ENCODE measurements around the gene CACNA2D3.

The CACNA2D3 gene

GRCh38 chr3:54865316-54865715, 743.0 kb downstream of the CACNA2D3 start:
- DNase-seq (ENCODE audit: insufficient read length, low spot score) (no peak), FAIRE-seq (no peak)
- TF ChIP-seq CTCF (IDR thresholded peaks at IDR 0.05; ENCODE audit: insufficient read depth, missing control alignments) = no peak

GRCh38 chr3:54866251-54866650, 743.9 kb downstream of the CACNA2D3 start:
- DNase-seq (ENCODE audit: insufficient read length, low spot score) (no peak), FAIRE-seq (no peak)
- TF ChIP-seq CTCF (IDR thresholded peaks at IDR 0.05; ENCODE audit: insufficient read depth, missing control alignments) = no peak

- peak; percentile 84 for FAIRE-seq
Observed at GRCh38 chr3:54870423-54870822, 748.1 kb downstream of the CACNA2D3 start.

GRCh38 chr3:54871867-54872266, 749.5 kb downstream of the CACNA2D3 start:
- DNase-seq (ENCODE audit: insufficient read length, low spot score) = no peak
- TF ChIP-seq CTCF (IDR thresholded peaks at IDR 0.05; ENCODE audit: insufficient read depth, missing control alignments) = no peak
- FAIRE-seq = no peak

More at GRCh38 chr3:54870423-54870822, 748.1 kb downstream of the CACNA2D3 start:
- peak; percentile 38 for DNase-seq (ENCODE audit: insufficient read length, low spot score)
- TF ChIP-seq CTCF (IDR thresholded peaks at IDR 0.05; ENCODE audit: insufficient read depth, missing control alignments) = peak; percentile 43

GRCh38 chr3:54873059-54874010, 751.0 kb downstream of the CACNA2D3 start:
- no peak for DNase-seq (ENCODE audit: insufficient read length, low spot score)
- no peak for TF ChIP-seq CTCF (IDR thresholded peaks at IDR 0.05; ENCODE audit: insufficient read depth, missing control alignments)
- no peak for FAIRE-seq

GRCh38 chr3:54874816-54875556, 752.6 kb downstream of the CACNA2D3 start:
- FAIRE-seq = no peak
- TF ChIP-seq CTCF (IDR thresholded peaks at IDR 0.05; ENCODE audit: insufficient read depth, missing control alignments) = no peak
- no peak for DNase-seq (ENCODE audit: insufficient read length, low spot score)

All from D721Med (cell line).